Measurements from ENCODE around the gene MZT2A. TPM values are rescaled to one million over a fixed set of nuclear protein-coding genes. Genes with fewer than 3 reads are reported as not detected.
"Not testable (repeated sequence)": the region's sequence is repeated elsewhere in the genome, so short reads cannot be mapped to it uniquely, and the experiment has no call there.

MZT2A gene
- total RNA-seq, 1 experiment from 2014 or later, result 86.9 TPM

DNA sequence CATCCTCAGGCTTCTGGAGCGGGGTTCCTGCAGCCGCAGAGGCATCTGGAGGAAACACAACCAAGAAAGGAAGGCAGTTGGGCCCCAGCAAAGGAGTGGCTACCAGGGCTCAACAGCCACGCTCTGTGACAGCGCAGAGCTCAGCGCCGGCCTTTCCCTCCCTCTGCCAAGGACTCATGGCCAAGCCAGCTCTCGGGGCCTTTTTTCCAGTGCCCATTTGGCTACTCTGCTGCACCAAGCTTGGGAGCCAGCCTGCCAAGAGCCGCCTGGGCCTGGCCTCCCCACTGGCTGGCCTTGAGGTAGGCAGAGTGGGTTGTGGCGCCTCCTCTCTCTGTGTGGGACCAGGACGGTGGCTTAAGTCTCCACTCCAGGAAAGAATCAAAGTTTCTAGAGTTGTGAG is 28.3 kb upstream of the MZT2A start:
- no peak for DNase-seq (ENCODE audit: low read depth)

DNA sequence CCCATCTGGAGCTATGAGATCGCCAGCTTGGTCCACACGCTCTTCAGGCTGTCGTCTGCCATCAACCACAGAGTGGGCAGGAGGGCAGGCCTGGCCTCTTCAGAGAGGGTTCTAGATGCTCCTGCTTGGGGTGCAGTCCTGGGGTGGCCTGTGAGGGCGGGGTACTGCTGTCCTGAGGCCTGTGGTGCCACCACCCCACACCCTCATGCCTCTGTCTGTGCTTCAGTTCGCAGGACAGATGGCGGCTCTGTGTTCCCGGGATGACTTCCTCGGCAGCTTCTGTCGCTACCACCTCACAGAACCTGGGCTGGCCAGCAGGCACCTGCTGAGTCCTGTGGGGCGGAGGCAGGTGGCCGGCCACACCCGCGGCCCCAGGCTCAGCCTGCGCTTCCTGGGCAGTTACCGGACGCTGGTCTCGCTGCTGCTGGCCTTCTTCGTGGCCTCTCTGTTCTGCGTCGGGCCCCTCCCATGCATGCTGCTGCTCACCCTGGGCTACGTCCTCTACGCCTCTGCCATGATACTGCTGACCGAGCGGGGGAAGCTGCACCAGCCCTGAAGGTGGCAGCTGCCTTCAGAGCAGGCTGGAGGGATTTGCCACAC is 27.8 kb upstream of the MZT2A start:
- DNase-seq (ENCODE audit: low read depth), result not testable (repeated sequence)

DNA sequence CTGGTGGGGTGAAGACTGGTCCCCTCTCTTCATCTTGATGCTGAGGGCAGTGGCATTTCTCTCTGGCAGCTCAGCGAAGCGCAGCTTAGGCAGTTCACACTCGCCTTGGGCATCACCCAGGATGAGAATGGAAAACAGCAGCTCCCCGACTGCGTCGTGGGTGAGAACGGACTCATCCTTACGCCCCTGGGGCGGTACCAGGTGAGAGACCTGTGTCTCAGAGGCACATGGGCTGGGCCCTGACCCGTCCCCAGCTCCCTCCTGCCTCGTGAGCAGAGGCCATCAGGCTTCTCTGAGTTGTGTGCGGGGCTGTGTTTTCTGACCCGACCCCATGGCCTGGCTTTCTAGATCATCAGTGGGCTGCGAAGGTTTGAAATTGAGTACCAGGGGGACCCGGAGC is 27.3 kb upstream of the MZT2A start:
- DNase-seq (ENCODE audit: low read depth), result no peak

DNA sequence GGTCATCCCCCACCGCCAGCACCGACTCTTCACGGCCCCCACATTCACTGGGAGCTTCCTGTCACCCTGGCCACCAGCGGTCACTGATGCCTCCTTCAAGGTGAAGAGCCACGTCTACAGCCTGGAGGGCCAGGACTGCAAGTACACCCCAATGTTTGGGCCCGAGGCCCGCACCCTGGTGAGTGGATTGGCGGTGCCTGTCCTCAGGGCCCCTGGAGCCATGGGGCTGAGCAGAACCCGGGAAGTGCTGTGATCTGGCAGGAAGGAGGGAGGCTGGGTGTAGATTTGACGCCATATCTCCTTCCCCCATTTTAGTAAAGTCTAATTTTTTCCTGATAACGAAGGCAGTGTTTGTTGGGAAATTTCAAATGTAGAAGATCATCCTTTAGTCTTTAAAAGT is 26.3 kb upstream of the MZT2A start:
- not testable (repeated sequence) for DNase-seq (ENCODE audit: low read depth)

DNA sequence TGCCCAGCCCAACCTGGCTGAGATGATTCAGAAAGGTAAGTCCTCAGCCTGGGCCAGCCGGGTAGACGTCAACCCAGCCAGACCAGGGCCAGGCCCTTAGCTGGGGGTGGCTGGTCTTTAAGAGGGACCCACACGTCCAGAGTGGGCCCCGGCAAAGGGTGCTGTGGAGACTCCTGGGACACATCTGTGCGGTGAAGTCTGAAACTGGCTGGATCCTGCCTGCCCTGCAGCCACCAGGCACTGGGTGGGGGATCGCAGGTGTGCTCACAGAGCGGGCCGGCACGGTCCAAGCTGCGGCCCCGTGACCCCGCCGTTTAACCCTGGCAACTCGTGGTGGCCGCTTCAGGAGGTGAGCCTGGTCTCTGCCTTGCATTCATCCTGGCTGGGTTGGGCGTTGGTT is 25.7 kb upstream of the MZT2A start:
- DNase-seq (ENCODE audit: low read depth), result not testable (repeated sequence)

DNA sequence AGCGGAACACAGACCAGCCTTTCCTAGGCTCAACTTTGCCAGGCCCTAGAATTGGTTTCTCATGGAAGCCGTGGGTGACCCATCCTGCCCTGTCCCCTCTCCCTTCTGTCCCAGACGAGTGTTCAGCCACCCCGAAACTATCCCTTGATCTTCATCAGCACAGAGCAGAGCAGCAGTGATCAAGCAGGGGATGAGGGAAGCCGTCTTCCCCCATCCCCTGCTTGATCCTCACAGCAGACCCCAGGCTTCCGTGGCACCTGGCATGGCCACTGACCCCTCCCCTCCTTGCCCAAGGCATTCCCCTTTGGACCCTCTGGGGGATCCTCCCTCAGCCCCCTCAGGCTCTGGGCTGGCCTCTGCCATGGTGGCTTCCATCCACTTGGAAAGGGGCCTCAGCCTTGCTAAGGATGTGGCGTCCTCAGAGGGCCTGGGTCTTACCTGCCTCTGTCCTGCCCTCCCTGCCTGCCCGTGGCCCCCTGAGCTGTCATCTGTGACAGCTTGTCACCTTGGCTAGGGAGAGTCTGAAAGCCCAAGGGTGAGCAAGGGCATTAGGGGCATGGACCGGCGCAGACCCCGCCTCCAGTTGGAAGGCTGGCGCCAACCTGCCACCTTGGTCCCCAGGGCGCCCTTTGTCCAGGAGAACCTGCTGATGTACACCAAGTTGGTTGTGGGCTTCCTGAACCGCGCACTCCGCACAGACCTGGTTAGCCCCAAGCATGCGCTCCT is 25.1 kb upstream of the MZT2A start:
- DNase-seq (ENCODE audit: low read depth), result no peak

DNA sequence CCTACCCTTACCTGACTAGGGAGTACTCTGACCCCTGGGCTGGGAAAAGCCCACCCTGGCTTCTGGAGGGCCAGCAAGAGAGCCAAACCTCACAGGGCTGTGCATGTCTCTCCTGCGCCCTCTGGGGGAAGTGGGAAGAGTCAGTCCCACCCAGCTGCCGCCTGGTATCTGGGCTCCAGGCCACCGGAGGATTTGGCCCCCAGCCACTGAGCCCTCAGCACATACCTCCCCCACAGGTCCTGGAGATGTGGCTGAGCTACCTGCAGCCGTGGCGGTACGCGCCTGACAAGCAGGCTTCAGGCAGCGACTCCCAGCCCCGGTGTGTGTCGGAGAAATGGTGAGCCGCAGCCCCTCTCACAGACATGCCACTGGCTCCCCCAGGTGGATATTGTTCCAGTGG is 24.4 kb upstream of the MZT2A start:
- not testable (repeated sequence) for DNase-seq (ENCODE audit: low read depth)

DNA sequence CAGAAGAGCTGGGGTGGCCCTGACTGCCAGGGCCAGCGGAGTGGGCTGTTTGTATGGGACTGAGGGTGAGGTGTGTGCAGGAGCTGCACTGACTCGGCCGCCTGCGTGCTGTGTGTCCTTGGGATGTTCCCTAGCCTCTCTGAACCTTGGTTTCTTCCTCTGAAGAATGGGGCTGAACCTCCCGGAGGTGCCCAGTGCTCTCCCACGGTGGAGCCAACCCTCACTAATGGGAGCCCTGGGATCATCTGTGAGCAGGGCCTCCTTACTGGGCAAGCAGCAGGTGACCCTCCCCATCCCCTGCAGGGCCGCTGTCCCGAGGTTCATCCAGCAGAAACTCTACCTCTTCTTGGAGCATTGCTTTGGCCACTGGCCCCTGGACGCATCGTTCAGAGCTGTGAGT is 23.8 kb upstream of the MZT2A start:
- DNase-seq (ENCODE audit: low read depth), result no peak

DNA sequence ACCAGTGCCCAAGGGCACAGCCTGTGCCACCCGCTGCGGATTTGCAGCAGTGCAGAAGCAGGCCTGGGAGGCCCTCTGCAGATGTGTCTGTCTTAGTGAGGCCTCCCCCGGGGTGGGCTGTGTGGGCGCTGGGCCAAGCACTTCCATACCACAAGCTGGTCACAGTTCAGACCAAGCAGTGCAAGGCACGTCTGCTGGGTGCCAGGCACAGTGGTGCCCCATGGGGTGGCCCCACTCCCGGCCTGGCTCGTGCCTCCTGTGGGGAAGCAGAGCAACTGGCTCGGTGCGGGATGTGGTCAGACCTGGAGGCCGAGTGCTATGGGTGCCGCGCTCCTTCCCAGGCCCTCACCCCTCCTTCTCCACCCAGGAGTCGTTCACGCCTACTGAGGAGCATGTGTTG is 23.0 kb upstream of the MZT2A start:
- DNase-seq (ENCODE audit: low read depth), result not testable (repeated sequence)

DNA sequence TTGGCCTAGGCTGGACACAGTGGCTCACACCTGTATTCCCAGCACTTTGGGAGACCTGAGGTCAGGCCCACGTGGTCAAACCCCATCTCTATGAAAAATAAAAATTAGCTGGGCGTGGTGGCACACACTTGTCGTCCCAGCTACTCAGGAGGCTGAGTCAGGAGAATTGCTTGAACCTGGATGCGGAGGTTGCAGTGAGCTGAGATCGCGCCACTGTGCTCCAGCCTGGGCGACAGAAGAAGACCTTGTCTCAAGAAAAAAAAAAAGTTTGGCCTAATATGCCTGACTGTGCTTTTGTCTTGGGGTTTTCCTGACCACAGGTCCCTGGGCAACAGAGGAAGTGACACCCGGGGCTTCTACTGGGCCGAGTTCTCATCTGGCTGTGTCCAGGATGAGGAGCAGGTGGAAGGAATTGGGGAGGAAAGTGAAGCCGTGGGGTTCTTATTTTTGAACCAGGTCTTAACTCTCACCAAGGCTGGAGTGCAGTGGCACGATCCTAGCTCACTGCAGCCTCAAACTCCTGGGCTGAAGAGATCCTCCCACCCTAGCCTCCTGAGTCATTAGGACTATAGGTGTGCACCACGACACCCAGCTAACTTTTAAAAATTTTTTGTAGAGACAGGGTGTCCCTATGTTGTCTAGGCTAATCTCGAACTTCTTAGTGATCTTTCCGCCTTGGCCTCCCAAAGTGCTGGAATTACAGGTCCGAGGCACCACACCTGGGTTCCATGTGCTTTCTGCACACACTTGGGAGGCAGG is 22.4 kb upstream of the MZT2A start:
- DNase-seq (ENCODE audit: low read depth), result not testable (repeated sequence)

DNA sequence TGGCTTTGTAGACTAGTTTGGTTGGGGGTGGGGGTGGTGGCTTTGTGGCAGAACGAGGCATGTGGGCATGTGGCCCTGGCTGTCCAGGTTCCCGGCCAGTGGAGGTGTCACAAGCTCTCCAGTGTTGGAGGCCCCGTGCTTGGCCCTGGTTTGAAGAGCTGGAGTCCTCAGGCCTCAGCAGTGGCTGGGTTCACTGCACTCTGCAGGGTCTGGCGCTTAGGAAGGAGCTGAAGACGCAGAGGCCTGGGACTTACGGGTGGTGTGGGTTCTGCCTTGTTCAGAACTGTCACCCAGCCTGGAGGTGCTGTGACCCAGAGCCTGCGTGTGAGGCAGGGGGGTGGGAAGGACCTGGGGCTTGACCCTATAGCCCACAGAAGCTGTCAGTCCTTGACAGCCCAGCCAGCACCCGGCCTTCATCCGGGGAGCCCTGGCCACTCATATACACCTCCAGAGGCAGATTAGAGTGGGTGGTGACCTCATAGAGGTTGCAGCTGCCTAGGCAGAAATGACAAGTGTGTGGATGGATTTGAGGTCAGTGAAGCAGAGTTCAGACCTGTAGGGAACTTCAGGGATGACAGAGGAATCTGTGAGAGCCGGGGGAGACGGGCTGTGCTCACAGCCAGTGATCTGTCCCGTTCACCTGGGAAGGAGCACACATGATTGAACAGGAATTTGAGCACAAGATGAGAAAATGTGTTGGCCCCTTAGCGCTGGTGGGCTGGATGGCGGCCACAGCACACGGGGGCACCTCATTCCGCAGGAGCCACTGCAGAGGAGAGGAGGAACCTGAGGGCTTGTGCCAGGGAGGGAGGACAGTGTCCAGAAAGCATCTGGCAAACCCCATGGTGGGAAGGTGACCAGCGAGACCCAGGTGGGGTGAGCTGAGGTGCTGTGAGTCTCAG is 20.0 kb upstream of the MZT2A start:
- DNase-seq (ENCODE audit: low read depth), result not testable (repeated sequence)

DNA sequence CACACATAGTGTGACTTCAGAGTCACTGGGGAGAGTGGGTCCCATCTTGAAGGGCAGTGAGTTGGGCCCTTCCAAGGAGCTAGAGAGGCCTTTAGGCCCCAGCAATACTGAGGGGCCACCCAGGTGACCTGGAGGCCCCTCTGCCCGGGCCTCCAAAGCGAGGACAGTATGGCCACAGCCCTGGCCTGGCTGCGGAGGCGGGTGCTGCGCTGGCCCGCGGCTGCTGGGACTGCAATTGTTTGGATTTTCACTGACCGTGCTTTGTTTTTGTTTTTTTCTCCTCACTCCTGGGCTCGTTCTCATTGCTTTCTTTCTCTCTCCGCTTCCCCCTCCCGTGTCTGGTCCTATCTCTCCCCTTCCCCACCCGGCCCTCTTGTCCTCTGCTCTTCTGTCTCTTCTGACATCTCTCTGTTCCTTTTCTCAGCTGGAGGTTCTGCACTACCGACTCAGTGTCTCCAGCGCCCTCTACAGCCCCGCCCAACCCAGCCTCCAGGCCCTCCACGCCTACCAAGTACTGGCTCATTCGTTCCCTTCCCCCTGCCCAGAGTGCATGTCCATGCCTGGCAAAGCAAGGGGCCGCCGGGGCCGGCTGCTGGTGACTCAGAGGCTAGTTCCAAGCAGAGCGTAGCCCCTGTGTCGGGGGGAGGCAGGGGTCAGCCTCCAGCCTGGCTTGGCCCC is 19.2 kb upstream of the MZT2A start:
- not testable (repeated sequence) for DNase-seq (ENCODE audit: low read depth)

DNA sequence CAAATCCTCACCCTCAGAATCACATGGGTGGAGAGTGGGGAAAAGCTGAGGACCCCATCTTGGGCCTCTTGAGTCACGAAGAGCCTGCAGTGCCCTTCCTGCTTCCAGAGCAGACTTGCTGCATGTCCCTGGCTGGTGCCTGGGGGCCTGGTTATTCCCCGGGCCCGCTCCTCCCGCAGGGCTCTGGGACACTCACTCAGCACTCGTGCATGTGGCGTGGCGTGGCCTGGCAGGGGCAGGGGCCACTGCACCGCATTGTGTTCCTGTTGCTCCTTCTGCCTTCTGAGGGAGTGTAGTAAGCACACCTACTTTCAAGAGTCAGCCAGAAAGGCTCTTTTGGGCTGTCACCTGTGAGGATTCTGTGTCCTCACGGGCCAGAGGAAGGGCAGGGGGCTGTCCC is 17.4 kb upstream of the MZT2A start:
- no peak for DNase-seq (ENCODE audit: low read depth)

DNA sequence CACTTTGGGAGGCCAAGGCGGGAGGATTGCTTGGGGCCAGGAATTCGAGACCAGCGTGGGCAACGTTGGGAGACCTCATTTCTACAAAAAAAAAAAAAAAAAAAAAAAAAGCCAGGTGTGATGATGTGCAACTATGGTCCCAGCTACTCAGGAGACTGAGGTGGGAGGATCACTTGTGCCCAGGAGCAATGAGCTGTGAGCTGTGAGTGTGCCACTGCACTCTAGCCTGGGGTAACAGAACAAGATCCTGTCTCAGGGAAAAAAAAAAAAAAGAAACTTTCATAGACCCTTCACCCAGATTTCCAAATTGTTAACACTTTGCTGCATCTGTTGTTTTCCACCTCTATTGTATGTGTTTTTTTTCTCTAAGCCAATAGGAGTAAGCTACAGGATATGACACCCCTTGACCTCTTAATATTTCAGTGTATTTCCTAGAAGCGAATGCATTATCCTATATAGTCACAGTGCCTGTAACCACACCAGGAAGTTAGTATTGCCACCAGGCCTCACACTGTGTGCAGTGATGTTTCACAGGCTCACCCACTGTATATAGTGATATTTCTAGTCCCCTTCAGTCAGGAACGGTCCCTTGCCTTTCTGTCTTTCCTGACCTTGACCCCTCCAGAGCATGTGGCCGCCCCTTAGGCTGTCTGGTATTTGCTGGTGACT is 12.0 kb upstream of the MZT2A start:
- DNase-seq (ENCODE audit: low read depth), result not testable (repeated sequence)

DNA sequence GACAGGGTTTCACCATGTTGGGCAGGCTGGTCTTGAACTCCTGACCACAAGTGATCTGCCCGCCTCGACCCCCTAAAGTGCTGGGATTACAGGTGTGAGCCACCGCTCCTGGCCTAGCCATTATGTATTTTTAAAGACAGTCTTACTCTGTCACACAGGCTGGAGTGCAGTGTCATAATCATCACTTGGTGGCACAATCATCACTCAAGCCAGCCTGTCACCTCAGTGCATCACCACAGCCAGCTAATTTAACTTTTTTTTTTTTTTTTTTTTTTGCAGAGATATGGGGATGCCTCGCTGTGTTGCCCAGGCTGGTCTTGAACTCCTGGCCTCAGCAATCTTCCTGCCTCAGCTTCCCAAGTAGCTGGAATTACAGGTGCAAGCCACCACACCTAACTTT is 11.4 kb upstream of the MZT2A start:
- not testable (repeated sequence) for DNase-seq (ENCODE audit: low read depth)

DNA sequence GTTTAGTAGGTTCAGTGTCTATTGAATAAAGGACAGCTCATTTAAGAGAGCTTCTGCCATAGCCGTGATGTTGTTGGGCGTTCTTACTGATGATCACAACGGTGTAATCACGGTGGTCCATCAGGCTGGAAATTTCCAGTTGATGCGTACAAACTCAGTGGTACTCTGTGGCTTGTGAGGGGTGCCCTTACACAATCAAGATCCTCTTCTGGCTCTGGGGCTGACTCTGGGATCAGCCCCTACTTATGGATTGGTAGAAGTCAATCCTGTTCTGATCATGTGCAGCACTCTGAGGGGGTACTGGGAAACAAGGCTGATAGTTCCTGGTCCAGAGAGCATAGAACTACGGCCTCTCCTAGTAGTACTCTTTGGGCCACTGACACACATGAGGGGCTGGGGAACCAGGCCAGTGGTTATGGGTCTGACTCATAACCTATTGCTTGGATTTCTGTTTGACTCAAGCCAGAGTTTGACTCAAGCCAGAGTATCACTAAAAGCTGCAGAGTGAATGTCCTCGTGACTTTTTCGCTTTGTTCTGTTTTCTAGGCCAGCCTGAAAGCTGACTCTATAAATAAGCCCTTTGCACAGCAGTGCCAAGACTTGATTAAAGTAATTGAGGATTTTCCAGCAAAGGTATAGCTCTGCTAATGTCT is 6.2 kb upstream of the MZT2A start:
- peak; percentile 66 for DNase-seq (ENCODE audit: low read depth)

DNA sequence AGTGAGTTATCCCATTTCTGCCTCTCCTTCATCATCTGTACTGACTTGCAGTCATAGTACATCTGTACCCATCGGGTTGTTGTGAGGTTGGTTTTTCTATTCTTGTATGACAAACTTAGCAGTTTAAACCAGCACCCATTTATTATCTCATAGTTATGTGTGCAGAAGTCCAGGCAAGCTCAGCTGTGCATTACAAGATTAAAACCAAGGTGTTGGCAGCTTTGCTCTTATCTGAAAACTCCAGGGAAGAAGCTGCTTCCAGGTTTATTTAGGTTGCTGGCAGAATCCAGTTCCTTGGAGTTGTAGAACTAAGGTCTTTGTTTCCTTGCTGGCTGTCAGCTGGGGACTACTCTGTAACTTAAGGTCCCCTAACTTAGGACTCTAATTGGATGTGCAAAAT is 3.3 kb upstream of the MZT2A start:
- not testable (repeated sequence) for DNase-seq (ENCODE audit: low read depth)

DNA sequence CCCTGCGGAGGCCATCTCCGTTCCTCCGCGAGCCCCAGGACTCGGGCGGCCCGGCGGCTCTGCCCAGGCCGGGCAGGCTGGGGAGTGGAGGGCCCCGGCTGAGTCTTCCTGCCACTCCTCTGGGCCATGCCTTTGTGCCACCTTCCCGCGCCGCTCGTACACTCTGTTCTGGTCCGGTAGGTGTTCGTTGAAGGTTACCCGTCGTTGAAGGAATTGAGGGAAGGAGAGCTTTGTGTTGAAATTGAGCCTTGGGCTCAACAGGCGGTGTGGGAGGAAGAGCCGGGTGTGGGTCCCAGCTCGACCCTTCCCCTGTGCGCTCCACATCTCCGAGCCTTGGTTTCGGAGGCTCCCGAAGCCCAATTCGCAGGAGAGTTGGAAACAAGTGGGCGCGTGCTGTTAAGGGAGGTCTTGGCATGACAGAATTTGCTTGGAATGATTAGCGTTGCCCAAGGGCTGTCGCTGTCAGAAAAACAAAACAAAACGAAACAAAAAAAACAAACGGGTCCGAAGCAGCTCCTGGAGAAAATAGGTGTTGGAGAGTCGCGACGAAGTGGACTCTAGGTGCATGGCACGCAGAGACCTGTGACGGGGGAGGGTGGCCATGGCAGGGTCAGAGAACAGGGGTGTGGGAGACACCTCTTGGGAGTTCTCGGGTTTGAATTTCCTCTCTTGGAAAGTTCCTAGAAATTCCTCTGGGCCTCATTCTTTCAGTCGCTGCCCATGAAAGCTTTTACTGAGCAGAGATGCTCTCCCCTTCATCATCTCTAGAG is 1.2 kb upstream of the MZT2A start:
- peak; percentile 24 for DNase-seq (ENCODE audit: low read depth)

DNA sequence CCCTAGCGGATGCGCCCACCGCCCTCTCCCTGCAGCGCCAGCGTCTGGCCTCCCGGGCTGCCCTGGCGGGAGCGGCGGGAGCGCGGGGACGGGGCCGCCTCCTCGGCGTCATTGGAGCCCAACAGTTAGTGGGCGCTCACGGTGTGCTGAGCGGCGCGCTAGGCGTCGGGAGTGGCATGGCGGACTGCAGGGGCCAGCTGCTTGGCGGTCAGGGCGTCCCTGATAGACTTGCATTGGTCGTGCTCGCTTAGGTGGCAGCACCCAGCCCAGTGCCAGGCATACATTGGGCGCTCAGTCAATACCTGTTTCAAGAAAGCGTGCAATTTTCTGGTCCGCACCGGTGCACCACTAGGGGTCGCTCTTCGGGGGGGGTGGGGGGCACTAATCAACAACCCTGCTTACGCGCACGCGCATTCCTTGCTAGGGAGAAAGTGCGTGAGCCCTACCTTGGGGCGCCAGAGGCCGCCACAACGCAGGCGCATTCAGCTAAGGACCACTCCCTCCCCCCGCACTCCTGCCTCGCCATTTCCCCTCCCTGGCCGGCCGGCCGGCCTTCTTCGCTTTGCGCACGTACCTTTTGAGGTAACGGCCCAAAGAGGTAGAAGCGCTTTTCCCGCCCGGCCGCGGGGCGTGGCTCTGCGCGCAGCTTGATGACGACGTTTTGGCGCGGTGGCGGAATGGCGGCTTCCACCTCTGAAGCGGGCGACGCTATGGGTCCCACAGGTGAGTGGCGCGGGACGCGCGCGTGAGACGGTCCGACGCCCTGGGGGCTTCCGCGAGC is 411 bp upstream of the MZT2A start:
- peak; percentile 87 for DNase-seq (ENCODE audit: low read depth)
